ENCODE results near the gene TOPBP1.

GRCh38 chr3:133692759-133693158 lies 31.0 kb upstream of the TOPBP1 start:
- TF ChIP-seq POLR2A (IDR thresholded peaks at IDR 0.05) (no peak), CTCF (IDR thresholded peaks at IDR 0.05) (no peak)

All from lower leg skin (tissue), 3 donors.